Measurements from ENCODE around the gene ENDOV. TPM values are rescaled to one million over a fixed set of nuclear protein-coding genes. Genes with fewer than 3 reads are reported as not detected.

ENDOV gene
- total RNA-seq, 2 donors from 2014 or later: 19.1 to 25.3 TPM

- Histone ChIP-seq H3K9ac (ENCODE audit: low read depth in 2 of 2, low read length in 2 of 2) (no peak overlapping the region), H3K4me1 (peaks cover 10% of the 10 kb centered on the region), H3K9me3 (no peaks in the 10 kb centered on the region), H3K4me3 (no peak overlapping the region), H3K27ac (no peak overlapping the region), H3K36me3 (no peaks in the 10 kb centered on the region), H3K27me3 (peaks cover 73% of the 10 kb centered on the region)
- TF ChIP-seq CTCF (IDR thresholded peaks at IDR 0.05): no peak
- DNase-seq: no peak
- intact Hi-C loops (cut with DNase I): loop anchor here (10.0 kb wide), 1 partner anchor 96 kb away; no protein-coding TSS in a partner anchor
Observed at GRCh38 chr17:80479246-80479566, 64.2 kb downstream of the ENDOV start.

- no peaks in the 10 kb centered on the region for H3K36me3 ChIP-seq
- H3K27me3 ChIP-seq: peaks cover 64% of the 10 kb centered on the region
- no peak for TF ChIP-seq CTCF (IDR thresholded peaks at IDR 0.05)
- no peak overlapping the region for H3K27ac ChIP-seq
- H3K4me1 ChIP-seq: peaks cover 10% of the 10 kb centered on the region
- H3K9ac ChIP-seq (ENCODE audit: low read depth in 2 of 2, low read length in 2 of 2): no peak overlapping the region
- intact Hi-C loops (cut with DNase I): no loop called here
- H3K4me3 ChIP-seq: no peak overlapping the region
- H3K9me3 ChIP-seq: no peaks in the 10 kb centered on the region
- DNase-seq: no peak
Observed at GRCh38 chr17:80480248-80480647, 65.3 kb downstream of the ENDOV start.

- TF ChIP-seq CTCF (IDR thresholded peaks at IDR 0.05): no peak
- H3K4me3 ChIP-seq: no peak overlapping the region
- intact Hi-C loops (cut with DNase I): no loop called here
- H3K27me3 ChIP-seq: peaks cover 53% of the 10 kb centered on the region
- no peak for DNase-seq
- peaks cover 10% of the 10 kb centered on the region for H3K4me1 ChIP-seq
- no peak overlapping the region for H3K9ac ChIP-seq (ENCODE audit: low read depth in 2 of 2, low read length in 2 of 2)
- no peaks in the 10 kb centered on the region for H3K9me3 ChIP-seq
- no peak overlapping the region for H3K27ac ChIP-seq
- H3K36me3 ChIP-seq: no peaks in the 10 kb centered on the region
Observed at GRCh38 chr17:80481284-80482057, 66.5 kb downstream of the ENDOV start.

- Histone ChIP-seq H3K4me3 (no peak overlapping the region), H3K9ac (ENCODE audit: low read depth in 2 of 2, low read length in 2 of 2) (no peak overlapping the region), H3K9me3 (no peaks in the 10 kb centered on the region), H3K27me3 (peaks cover 48% of the 10 kb centered on the region), H3K36me3 (no peaks in the 10 kb centered on the region), H3K4me1 (peaks cover 8% of the 10 kb centered on the region), H3K27ac (no peak overlapping the region)
- intact Hi-C loops (cut with DNase I): no loop called here
- no peak for DNase-seq
- TF ChIP-seq CTCF (IDR thresholded peaks at IDR 0.05): no peak
Observed at GRCh38 chr17:80482058-80482318, 67.0 kb downstream of the ENDOV start.

DNA sequence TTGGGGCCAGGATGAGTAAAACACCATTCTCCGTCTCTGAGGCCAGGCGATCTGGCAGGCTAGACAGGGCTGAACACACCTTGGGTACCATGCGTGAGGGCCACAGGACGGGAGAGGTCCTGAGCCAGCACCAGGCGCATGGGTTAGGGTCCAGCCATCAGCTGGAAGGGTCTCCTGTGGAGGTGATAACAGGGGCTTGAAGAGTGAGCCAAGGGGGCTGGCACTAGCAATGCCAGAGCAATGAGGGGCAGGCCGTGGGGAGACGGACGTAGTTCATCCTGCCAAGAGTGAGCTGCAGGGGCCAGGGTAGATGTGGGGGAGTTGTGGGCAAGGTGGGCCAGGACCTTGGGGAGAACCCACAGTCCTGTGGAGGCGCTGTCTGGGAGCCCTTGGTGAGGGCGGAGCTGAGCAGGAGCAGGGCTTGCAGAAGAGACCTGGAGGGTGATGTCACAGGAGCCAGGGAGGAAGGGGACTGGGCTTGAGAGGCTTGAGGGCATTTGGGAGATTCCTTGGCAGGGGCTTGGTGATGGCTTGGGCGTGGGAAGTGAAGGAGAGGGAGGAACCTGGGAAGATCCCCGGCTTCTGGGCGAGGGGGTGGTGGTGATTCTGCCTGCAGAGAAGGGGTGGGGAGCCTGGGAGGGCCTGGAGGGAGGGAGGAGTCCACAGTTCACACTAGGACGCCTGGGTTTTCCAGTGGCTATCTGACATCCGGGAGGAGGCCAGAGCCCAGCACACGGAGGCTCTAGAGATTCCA, 67.8 kb downstream of the ENDOV start:
- H3K36me3 ChIP-seq: no peaks in the 10 kb centered on the region
- intact Hi-C loops (cut with DNase I): no loop called here
- no peaks in the 10 kb centered on the region for H3K9me3 ChIP-seq
- peaks cover 40% of the 10 kb centered on the region for H3K27me3 ChIP-seq
- DNase-seq: no peak
- H3K4me1 ChIP-seq: peaks cover under 1% of the 10 kb centered on the region
- no peak overlapping the region for H3K9ac ChIP-seq (ENCODE audit: low read depth in 2 of 2, low read length in 2 of 2)
- H3K27ac ChIP-seq: no peak overlapping the region
- no peak overlapping the region for H3K4me3 ChIP-seq
- TF ChIP-seq CTCF (IDR thresholded peaks at IDR 0.05): no peak

Data from colonic mucosa (tissue), 4 donors.